Esophagus (tissue), 2 donors: Measurements from ENCODE around the gene HEPN1. TPM values are rescaled to one million over a fixed set of nuclear protein-coding genes. Genes with fewer than 3 reads are reported as not detected.
A peak's percentile ranks its signal among the peaks of the same experiment; 100 is the strongest.

Source experiments
- H3K27ac ChIP-seq, 2 donors: one replicate each; pipeline ENCODE4 v1.5.1; 2013; ENCODE audit warnings: low read depth in 2 of 2, mild to moderate bottlenecking in 2 of 2, inconsistent platforms in 1 of 2, low read length in 1 of 2, moderate library complexity in 1 of 2
- H3K27me3 ChIP-seq, 2 donors: one replicate each; pipeline ENCODE4 v1.6.1; 2013; ENCODE audit warnings: low read length in 2 of 2, control low read depth in 1 of 2, mild to moderate bottlenecking in 1 of 2; ENCODE audit not compliant: insufficient read depth in 2 of 2, control insufficient read depth in 1 of 2
- H3K36me3 ChIP-seq, 2 donors: one replicate each; pipeline ENCODE4 v1.6.1; 2013; ENCODE audit warnings: low read length in 1 of 2; ENCODE audit not compliant: control insufficient read depth in 2 of 2, insufficient read depth in 2 of 2
- H3K4me1 ChIP-seq, 2 donors: one replicate each; pipeline ENCODE4 v1.6.1; 2013; ENCODE audit warnings: low read length in 1 of 2; ENCODE audit not compliant: control insufficient read depth in 2 of 2, insufficient read depth in 2 of 2
- H3K4me3 ChIP-seq, 2 donors: one replicate each; pipeline ENCODE4 v1.5.1; 2013; ENCODE audit warnings: low read length in 2 of 2, mild to moderate bottlenecking in 2 of 2, low read depth in 1 of 2, moderate library complexity in 1 of 2
- H3K9me3 ChIP-seq, 2 donors: one replicate each; pipeline ENCODE4 v1.6.1; 2013; ENCODE audit warnings: mild to moderate bottlenecking in 2 of 2, low read depth in 1 of 2, low read length in 1 of 2, moderate library complexity in 1 of 2; ENCODE audit not compliant: control insufficient read depth in 2 of 2, insufficient read depth in 1 of 2
- WGBS, 2 donors: extraction: QIAGEN DNeasy Blood & Tissue Kit; methylation state at CpG; one replicate each; pipeline ENCODE4 v1.1.7; 2013; 5-methylcytosine and 5-hydroxymethylcytosine counted together
- polyA plus RNA-seq, 2 donors: library from polyadenylated mRNA; stranded (reverse); fragments of 200-250 nt; gene quantifications; one replicate each; pipeline ENCODE4 v1.2.3, GENCODE V29; 2013
- donor health status: healthy with polysubstance abuse.
- donor health status: Bipolar disorder and iron deficiency.

Gene HEPN1
- polyA plus RNA-seq, 2 donors: not detected

DNA sequence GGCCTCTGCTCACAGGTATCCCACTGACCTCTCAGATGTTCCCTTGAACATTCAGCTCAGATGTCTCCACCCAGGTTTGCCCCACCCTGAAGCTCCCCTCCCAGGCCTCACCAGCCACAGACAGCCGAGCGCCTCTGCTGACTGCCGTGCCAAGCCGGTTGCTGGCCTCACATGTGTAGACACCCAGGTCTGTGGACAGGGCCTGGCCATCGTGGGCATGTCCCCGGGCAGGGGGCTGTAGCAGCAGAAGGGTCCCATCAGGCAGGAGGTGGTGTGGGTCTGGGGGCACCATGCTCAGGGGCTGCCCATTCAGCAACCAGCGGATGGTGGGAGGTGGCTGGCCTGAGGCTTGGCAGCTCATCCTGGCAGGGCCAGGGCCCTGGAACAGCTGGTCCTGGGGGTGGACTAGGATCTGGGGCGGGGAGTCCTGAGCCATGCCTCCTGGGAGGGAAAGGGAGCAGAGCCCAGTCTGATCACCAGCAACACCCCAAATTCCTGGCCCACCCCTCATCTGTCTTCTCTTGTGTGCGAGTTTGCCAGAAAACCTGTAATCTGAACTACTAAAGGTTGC is 22.1 kb upstream of the HEPN1 start:
- no peaks in the 10 kb centered on the region for H3K36me3 ChIP-seq
- H3K4me1 ChIP-seq: no peaks in the 10 kb centered on the region
- peak overlapping the region; percentile 35 to 61 for H3K27ac ChIP-seq
- WGBS, 2 donors: 73 to 74% methylated on average over 9 of the region's 9 CpGs
- H3K4me3 ChIP-seq: peak overlapping the region in 1 of 2 donors; percentile 28
- no peaks in the 10 kb centered on the region for H3K27me3 ChIP-seq
- H3K9me3 ChIP-seq: no peaks in the 10 kb centered on the region

DNA sequence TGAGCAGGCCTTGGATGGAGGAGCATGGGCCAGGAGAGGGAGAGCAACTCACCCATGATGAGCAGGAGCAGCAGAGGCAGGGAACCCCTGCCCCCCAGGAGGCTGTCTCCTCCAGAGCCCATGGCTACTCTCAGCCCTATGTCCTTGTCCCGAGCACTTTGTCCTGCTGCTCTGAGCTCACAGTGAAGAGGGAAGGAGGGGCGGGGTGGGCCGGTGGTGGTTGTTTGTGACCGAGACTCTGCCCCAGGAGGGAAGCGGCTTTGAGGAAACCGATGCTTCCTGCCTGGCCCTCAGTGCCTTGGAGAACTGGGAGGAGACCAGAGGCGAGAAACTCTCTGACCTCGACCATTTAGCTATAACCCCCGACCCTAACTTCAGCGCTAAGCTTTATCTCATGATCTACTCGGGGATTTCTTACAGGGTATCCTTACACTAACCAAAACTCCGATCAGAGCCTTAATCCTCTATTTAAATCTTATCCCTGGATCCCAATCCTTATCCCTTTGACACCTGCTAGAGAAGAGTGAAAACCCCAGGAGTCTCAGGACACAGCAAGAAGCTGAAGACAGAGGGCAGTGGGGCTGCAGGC is 21.3 kb upstream of the HEPN1 start, which contains the start of gene ROBO4:
ROBO4 (minus strand) TSS at position 192 of the 589 bp plus-strand sequence; CDS start at position 122, 70 bp downstream.
- H3K4me1 ChIP-seq: no peaks in the 10 kb centered on the region
- H3K36me3 ChIP-seq: no peaks in the 10 kb centered on the region
- WGBS, 2 donors: 43 to 55% methylated on average over 12 of the region's 12 CpGs
- H3K4me3 ChIP-seq: peak within 1 kb of the TSS in 1 of 2 donors; percentile 28
- peak within 1 kb of the TSS; percentile 35 to 66 for H3K27ac ChIP-seq
- H3K9me3 ChIP-seq: no peaks in the 10 kb centered on the region
- no peaks in the 10 kb centered on the region for H3K27me3 ChIP-seq

DNA sequence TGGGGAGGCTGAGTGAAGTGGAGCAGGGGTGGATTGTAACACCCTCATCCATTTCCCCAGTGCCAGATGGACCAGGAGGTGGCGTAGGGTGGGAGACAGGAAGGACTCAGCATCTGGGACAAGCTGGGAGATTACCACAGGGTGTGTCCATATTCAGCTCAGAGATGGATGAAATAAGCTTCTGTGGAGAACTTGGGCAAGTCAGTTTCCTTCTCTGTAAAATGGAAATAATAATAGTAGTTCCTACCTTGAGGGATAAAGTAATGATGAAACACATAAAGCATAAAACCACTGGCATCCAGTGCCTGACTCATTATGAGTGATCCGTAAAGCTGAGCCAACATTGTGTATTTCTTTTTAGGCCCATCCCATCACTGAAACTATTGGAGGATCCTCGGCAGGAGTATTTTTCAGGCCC is 20.8 kb upstream of the HEPN1 start:
- Histone ChIP-seq H3K36me3 (no peaks in the 10 kb centered on the region), H3K27me3 (no peaks in the 10 kb centered on the region), H3K27ac (peak overlapping the region; percentile 2 to 66), H3K4me3 (no peak overlapping the region), H3K4me1 (no peaks in the 10 kb centered on the region), H3K9me3 (no peaks in the 10 kb centered on the region)
- WGBS, 2 donors: 29 to 53% methylated on average over 3 of the region's 3 CpGs

DNA sequence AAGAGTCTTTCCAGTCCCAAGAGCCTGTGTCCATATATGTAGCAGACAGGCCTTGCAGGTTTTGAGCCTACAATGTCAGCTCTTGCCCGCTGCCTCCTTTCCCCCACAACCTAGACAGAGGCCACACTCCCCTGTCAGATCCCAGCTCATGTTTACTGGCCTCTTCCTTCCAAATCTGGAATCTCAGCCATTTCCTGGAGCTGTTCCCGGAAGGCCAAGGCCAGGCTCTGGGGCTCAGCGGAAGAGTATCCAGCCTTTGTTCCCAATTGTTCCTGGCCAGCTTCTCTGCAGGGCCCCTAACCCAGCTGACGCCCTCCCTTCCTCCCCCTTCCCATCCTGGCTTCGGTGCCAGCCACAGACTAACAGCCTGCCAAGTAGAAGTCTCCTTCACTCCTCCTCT is 20.3 kb upstream of the HEPN1 start:
- H3K27me3 ChIP-seq: no peaks in the 10 kb centered on the region
- H3K36me3 ChIP-seq: no peaks in the 10 kb centered on the region
- H3K27ac ChIP-seq: peak overlapping the region; percentile 2 to 44
- no peaks in the 10 kb centered on the region for H3K4me1 ChIP-seq
- H3K4me3 ChIP-seq: no peak overlapping the region
- no peaks in the 10 kb centered on the region for H3K9me3 ChIP-seq
- 38 to 50% methylated on average over 5 of the region's 5 CpGs for WGBS, 2 donors

DNA sequence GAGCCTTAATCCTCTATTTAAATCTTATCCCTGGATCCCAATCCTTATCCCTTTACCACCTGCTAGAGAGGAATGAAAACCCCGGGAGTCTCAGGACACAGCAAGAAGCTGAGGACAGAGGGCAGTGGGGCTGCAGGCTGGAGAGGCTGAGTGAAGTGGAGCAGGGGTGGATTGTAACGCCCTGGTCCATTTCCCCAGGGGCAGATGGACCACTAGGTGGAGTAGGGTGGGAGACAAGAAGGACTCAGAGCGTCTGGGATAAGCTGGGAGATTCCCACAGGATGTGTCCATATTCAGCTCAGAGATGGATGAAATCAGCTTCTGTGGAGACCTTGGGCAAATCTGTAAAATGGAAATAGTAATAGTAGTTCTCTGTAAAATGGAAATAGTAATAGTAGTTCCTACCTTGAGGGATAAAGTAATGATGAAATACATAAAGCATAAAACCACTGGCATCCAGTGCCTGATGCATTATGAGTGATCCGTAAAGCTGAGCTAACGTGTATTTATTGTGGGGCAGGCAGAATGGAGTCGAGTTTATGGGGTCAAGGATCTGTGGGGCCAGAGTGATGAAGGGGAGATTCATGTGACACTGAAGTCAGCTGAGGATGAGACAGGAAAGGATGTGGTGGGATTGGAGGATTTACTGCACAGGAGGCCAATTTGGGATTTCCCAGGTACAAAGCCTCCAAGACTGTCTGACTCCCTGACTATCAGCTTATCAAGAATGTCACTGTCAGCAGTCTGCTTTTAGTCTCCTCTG is 19.5 kb upstream of the HEPN1 start:
- H3K27ac ChIP-seq: peak overlapping the region; percentile 36
- H3K27me3 ChIP-seq: no peaks in the 10 kb centered on the region
- no peaks in the 10 kb centered on the region for H3K36me3 ChIP-seq
- WGBS, 2 donors: 63 to 66% methylated on average over 6 of the region's 6 CpGs
- H3K4me3 ChIP-seq: no peak overlapping the region
- no peaks in the 10 kb centered on the region for H3K9me3 ChIP-seq
- no peaks in the 10 kb centered on the region for H3K4me1 ChIP-seq

DNA sequence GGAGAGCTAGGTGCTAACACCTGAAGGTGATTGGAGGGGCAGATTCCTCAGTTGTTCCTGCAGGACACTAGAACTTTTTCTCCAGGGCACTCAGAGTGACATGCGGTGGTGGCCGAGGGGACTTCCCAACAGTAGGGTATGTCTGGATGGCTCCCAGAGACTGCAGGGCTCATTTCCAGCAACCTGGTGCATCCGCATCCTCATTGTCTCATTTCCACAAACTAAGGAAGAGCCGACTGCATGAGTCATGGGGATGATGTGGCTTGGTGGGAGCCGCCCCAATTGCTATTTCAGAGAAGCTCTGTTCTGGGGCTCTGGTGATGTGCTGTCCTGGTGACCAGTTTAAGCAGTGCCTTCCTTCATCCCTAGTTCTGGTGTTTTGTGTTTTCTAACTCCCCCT is 18.6 kb upstream of the HEPN1 start:
- Histone ChIP-seq H3K4me3 (no peak overlapping the region), H3K27me3 (no peaks in the 10 kb centered on the region), H3K4me1 (no peaks in the 10 kb centered on the region), H3K27ac (peak overlapping the region in 1 of 2 donors; percentile 29), H3K36me3 (no peaks in the 10 kb centered on the region), H3K9me3 (no peaks in the 10 kb centered on the region)
- WGBS, 2 donors: 34 to 45% methylated on average over 5 of the region's 5 CpGs

DNA sequence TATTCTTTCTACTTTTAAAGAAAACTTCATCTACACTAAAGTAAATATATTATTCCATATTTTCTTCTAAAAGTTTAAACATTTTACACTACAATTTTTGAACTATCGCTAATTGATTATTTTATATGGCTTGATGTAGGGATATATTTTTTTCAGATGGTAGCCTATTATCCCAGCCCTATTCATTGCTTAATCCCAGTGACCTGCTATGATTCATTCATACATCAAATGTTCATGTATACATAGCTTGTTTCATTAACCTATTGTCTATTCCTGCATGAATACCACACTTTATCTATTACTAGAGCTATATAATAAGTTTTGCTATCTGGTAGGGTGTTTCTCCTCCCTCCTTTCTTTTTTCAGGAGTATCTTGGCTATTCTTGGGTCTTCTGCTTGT is 16.4 kb upstream of the HEPN1 start:
- Histone ChIP-seq H3K27me3 (peaks cover 0 to 2% of the 10 kb centered on the region in 2 donors), H3K4me1 (no peaks in the 10 kb centered on the region), H3K27ac (no peak overlapping the region), H3K36me3 (no peaks in the 10 kb centered on the region), H3K4me3 (no peak overlapping the region), H3K9me3 (no peaks in the 10 kb centered on the region)
- 91 to 96% methylated on average over 1 of the region's 1 CpG for WGBS, 2 donors

DNA sequence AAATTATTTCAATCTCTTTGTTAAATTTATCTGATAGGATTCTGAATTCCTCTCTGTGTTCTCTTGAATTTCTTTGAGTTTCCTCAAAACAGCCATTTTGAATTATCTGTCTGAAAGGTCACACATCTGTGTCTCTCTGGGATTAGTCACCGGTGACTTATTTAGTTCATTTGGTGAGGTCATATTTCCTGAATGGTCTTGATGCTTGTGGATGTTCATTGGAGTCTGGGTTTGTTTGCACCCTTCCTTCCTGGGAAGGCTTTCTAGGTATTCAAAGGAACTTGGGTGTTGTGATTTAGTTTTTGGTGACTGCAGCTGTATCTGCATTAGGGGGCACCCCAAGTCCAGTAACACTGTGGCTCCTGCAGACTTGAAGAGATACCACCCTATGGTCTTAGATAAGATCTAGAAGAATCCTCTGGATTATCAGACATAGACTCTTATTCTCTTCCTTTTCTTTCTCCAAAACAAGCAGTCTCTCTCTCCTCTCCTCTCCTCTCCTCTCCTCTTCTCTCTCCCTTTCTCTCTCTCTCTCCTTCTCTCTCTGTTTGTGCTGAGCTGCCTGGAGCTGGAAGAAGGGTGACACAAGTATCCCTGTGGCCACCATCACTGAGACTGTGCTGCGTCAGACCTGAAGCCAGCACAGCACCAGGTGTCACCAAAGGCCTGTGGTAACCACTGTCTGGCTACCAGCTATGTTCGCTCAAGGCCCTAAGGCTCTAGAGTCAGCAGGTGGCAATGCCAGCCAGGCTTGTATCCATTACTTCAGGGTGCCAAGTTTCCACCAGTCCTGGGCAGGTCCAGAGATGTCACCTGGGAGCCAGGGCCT is 3.3 kb upstream of the HEPN1 start:
- no peak overlapping the region for H3K27ac ChIP-seq
- no peaks in the 10 kb centered on the region for H3K4me1 ChIP-seq
- H3K27me3 ChIP-seq: no peaks in the 10 kb centered on the region
- no peak overlapping the region for H3K4me3 ChIP-seq
- no peaks in the 10 kb centered on the region for H3K9me3 ChIP-seq
- H3K36me3 ChIP-seq: no peaks in the 10 kb centered on the region
- WGBS, 2 donors: 75 to 79% methylated on average over 3 of the region's 3 CpGs

DNA sequence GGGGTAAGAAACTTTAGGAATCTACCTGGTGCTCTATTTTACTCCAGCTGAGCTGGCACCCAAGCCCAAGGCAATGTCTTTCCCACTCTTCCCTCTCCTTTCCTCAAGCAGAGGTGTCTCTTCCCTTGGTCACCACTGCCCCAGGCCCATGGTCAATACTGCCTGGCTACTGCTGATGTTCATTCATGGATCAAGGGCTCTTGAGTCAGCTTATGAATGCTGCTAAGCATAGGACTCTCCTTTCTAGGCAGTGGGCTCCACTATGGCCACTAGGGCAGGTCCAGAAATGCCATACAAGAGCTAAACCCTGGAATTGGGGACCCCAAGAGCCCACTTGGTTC is 2.7 kb upstream of the HEPN1 start:
- Histone ChIP-seq H3K4me3 (no peak overlapping the region), H3K4me1 (no peaks in the 10 kb centered on the region), H3K27ac (no peak overlapping the region), H3K27me3 (no peaks in the 10 kb centered on the region), H3K36me3 (no peaks in the 10 kb centered on the region), H3K9me3 (no peaks in the 10 kb centered on the region)
